HUES48 (cell line): ENCODE results near the gene CARNS1.

ENCODE experiments used
- H3K27ac ChIP-seq: one replicate; pipeline ENCODE4 v1.7.0; 2013; ENCODE audit warnings: low read depth, low read length, inconsistent platforms
- H3K27me3 ChIP-seq: 2 replicates; pipeline ENCODE4 v1.6.1; 2013; ENCODE audit warnings: mild to moderate bottlenecking, low read length; ENCODE audit not compliant: control insufficient read depth, insufficient read depth
- H3K36me3 ChIP-seq: 2 replicates; pipeline ENCODE4 v1.6.1; 2013; ENCODE audit warnings: low read length; ENCODE audit not compliant: control insufficient read depth, insufficient read depth
- H3K4me1 ChIP-seq: 2 replicates; pipeline ENCODE4 v1.6.1; 2013; ENCODE audit warnings: mild to moderate bottlenecking, low read length; ENCODE audit not compliant: control insufficient read depth, insufficient read depth
- H3K4me3 ChIP-seq: 2 replicates; pipeline ENCODE4 v1.5.1; 2013; ENCODE audit warnings: mild to moderate bottlenecking, low read depth, low read length
- H3K9ac ChIP-seq: 2 replicates; pipeline ENCODE4 v1.6.1; 2013; ENCODE audit warnings: mild to moderate bottlenecking, low read depth, low read length, moderate library complexity
- H3K9me3 ChIP-seq: 2 replicates; pipeline ENCODE4 v1.6.1; 2013; ENCODE audit warnings: low read length; ENCODE audit not compliant: control insufficient read depth, insufficient read depth

Gene CARNS1

DNA sequence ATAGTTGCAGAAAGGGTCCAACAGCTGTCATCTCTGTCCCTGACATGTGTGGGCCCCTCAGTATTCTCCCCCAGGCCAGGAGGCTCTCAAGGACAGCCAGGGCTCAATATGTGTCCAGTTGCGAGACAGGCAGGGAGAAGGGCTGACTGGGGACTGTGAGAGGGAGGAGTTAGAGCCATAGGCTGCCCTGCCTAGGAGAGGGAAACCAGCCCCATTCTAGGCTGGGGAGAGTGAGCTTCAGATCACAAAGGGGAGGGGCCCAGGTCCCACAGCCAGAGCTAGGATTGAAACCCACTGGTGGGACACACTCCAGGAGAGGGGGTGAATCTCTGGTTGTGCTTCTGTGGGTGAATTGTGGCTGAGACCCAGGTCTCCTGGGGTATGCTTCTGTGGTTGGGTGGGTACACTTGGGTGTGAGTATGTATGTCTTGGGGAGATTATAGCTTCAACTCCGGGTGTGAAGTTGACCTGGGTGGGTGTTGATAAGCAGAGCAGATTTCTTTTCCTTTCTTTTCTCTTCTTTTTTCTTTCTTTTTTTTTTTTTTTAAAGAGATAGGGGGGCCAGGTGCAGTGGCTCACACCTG, 2.1 kb upstream of the CARNS1 start:
- H3K27ac ChIP-seq, result no peak overlapping the region
- H3K36me3 ChIP-seq, result no peaks in the 10 kb centered on the region
- H3K9ac ChIP-seq, result no peak overlapping the region
- peaks cover 7% of the 10 kb centered on the region for H3K27me3 ChIP-seq
- H3K9me3 ChIP-seq, result no peaks in the 10 kb centered on the region
- H3K4me1 ChIP-seq, result peaks cover 13% of the 10 kb centered on the region
- H3K4me3 ChIP-seq, result no peak overlapping the region

DNA sequence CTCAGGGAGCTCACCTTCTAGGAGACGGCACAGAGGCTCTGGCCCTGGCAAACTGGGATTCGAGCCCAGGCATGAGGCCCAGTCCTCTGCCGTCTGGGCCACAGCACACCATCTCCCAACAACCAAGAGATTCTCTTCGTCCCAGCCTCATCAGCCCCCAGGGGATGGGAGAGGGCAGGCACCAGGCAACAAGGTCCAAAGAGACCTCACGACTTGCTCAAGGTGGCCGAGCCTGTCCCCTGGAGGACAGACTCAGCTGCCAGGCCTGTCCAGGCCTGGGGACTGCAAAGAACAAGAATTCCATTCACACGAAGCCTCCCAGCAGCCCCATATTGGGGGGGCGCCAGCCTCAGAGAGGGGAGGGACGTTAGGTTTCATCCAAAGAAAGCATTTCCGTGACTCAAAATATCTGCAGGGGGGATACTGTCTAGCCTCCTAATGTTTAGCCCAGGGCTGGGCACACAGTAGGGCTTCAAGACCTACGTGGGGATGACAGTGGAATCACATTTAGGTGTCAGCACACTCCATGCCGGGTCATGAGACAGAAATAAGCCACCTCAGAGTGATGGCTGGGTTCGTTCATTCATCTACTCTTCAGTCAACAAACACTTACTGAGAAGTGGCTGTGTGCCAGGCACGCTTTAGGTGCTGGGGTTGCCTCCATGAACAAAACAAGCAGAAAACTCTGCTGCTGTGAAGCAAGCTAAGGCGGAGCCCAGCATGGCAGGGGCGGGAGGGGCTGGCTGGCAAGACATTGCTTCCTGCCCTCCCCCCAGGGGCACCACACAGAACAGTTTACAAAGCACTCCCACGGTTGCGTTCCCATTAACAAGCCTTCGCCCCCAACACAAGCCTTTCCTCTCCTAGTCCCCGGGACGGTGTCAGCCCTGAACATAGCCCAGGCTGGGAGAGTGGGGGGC, 1.2 kb downstream of the CARNS1 start:
- Histone ChIP-seq H3K4me1 (peaks cover 4% of the 10 kb centered on the region; the same call in 1 of the 2 replicates), H3K27me3 (peaks cover 7% of the 10 kb centered on the region), H3K9ac (no peak overlapping the region), H3K4me3 (no peak overlapping the region), H3K36me3 (no peaks in the 10 kb centered on the region), H3K9me3 (no peaks in the 10 kb centered on the region), H3K27ac (no peak overlapping the region)

DNA sequence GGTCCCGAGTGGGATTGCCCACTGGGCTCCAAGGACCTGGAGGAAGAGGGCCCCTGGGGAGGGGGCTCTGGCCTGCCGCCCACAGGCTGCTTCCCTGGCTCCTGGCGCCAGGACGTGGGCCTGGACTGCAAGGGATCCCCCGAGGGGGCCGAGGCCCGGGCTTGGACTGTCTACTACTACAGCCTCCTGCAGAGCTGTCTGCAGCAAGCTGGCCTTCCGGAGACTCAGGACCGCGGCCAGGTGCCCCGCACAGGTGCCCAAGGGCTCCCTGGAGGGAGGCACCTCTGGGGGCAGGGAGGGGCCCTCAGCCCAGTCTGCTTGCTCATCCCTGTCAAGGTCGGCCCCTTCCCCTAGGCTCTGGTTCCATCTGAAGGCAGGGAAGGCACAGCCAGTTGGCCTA, 1.9 kb downstream of the CARNS1 start:
- no peak overlapping the region for H3K4me3 ChIP-seq
- no peaks in the 10 kb centered on the region for H3K36me3 ChIP-seq
- H3K27ac ChIP-seq, result no peak overlapping the region
- no peaks in the 10 kb centered on the region for H3K9me3 ChIP-seq
- peaks cover 7% of the 10 kb centered on the region; the same call in 1 of the 2 replicates for H3K27me3 ChIP-seq
- peaks cover 4% of the 10 kb centered on the region; the same call in 1 of the 2 replicates for H3K4me1 ChIP-seq
- H3K9ac ChIP-seq, result no peak overlapping the region

DNA sequence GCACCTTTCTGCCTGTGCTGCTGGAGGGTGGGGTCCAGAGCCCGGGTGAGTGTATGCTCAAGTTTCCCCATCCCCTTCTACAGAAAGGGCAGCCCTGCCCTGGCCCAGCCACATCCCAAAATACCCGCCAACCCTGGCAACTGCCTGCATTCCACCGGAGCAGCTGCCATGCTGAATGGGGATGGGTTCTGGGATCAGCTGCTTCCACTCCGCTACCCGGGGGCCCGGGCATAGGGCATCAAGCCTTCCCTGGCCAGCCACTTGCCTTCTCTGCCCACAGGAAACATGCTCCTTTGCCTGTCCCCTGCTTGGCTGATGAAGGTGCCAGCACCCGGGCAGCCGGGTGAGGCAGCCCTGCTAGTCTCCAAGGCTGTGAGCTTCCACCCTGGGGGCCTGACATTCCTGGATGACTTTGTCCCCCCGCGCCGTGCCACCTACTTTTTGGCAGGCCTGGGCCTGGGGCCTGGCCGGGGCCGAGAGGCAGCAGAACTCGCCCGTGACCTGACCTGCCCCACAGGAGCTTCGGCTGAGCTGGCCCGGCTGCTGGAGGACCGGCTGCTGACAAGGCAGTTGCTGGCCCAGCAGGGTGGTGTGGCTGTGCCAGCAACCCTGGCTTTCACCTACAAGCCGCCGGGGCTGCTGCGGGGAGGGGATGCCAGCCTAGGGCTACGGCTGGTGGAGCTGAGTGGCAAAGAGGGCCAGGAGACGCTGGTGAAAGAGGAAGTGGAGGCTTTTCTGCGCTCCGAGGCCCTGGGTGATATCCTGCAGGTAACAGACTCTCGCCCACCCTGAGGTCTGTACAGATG, 3.2 kb downstream of the CARNS1 start:
- Histone ChIP-seq H3K36me3 (no peaks in the 10 kb centered on the region), H3K4me3 (no peak overlapping the region), H3K4me1 (peaks cover 4% of the 10 kb centered on the region; the same call in 1 of the 2 replicates), H3K9me3 (no peaks in the 10 kb centered on the region), H3K27ac (no peak overlapping the region), H3K27me3 (peaks cover 7% of the 10 kb centered on the region; the same call in 1 of the 2 replicates), H3K9ac (no peak overlapping the region)

DNA sequence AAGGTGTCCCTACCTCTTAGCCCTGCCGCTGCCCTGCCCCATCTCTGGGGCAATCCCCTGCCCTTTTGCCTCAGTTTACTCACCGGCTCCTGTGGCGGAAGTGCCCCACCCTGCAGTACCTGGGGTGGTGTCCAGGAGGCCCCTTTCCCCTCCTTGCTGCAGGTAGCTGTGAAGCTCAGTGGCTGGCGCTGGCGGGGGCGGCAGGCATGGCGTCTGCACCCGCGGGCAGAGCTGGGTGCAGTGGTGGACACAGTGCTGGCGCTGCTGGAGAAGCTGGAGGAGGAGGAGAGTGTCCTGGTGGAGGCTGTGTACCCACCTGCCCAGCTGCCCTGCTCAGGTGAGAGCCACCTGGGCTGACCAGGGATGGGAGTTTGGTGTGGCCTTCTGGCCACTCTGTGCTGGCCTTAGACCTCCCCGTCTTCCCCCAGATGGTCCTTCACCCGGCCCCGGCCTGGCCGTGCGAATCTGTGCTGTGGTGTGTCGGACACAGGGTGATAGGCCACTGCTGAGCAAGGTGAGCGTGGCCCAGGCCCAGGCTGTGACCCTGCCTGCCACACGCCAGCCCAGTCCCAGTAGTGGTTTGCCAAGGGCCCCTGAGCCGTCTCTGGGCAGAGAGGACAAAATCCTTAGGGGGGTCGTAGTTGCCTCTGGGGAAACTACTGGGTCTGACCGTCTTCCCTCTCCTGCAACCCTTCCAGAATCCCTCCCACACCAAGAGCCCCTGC, 4.0 kb downstream of the CARNS1 start:
- no peak overlapping the region for H3K9ac ChIP-seq
- no peak overlapping the region for H3K4me3 ChIP-seq
- peaks cover 5% of the 10 kb centered on the region; the same call in 1 of the 2 replicates for H3K27me3 ChIP-seq
- H3K36me3 ChIP-seq, result no peaks in the 10 kb centered on the region
- no peak overlapping the region for H3K27ac ChIP-seq
- no peaks in the 10 kb centered on the region for H3K9me3 ChIP-seq
- H3K4me1 ChIP-seq, result peaks cover 4% of the 10 kb centered on the region; the same call in 1 of the 2 replicates

DNA sequence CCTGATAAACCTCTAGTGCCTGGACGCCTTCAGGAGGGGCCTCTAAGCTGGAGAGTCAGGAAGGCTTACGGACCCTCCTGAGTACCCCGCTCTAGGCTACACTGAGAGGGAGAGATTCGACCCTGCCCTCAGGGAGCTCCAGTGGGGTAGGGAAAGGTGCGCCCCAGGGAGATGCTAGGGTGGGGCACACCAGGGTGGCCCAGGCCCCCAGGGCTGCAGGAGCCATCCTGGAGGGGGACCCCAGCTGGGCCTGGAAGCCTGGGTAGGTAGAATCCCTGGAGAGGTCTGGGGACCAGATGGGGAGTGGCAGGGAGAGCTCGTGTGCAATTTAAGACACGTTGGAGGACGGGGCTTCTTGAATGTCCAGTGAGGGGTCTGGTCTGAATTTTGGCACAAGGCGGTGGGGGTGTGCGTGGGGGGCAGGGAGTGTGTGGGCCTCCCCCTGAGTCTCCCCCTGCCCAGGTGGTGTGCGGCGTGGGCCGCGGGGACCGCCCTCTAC, 4.7 kb downstream of the CARNS1 start:
- Histone ChIP-seq H3K4me3 (peak overlapping the region; percentile 65; the same call in 1 of the 2 replicates), H3K4me1 (peaks cover 4% of the 10 kb centered on the region; the same call in 1 of the 2 replicates), H3K36me3 (no peaks in the 10 kb centered on the region), H3K27me3 (no peaks in the 10 kb centered on the region; the same call in 1 of the 2 replicates), H3K27ac (no peak overlapping the region), H3K9me3 (no peaks in the 10 kb centered on the region), H3K9ac (no peak overlapping the region)

DNA sequence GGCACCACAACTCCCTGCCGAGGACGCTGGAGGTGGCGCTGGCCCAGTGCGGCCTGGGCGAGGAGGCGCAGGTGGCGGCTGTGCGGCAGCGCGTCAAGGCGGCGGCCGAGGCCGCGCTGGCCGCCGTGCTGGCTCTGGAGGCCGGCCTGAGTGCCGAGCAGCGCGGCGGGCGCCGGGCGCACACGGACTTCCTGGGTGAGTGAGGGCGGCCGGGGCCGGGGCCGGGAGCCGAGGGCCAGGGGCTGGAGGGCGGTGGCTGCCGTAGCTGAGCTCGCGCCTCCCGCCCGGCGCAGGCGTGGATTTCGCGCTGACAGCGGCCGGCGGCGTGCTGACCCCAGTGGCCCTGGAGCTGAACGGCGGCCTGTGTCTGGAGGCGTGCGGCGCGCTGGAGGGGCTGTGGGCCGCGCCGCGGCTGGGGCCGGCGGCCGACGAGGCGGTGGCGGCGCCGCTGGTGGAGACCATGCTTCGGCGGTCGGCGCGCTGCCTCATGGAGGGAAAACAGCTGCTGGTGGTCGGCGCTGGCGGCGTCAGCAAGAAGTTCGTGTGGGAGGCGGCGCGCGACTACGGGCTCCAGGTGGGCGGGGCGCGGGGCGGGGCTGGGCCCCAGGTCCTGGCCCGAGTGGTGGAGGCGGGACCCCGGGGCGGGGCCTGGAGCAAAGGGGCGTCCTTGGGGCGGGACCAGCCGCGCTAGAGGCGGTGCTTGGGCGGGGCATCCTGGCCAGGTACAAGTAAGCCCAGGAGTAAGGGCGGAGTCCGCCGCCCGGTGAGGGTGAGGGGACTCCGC, 5.4 kb downstream of the CARNS1 start:
- peaks cover 4% of the 10 kb centered on the region; the same call in 1 of the 2 replicates for H3K4me1 ChIP-seq
- peak overlapping the region; percentile 56 for H3K27ac ChIP-seq
- H3K9ac ChIP-seq, result peak overlapping the region; percentile 54; the same call in 1 of the 2 replicates
- H3K9me3 ChIP-seq, result no peaks in the 10 kb centered on the region
- no peaks in the 10 kb centered on the region for H3K36me3 ChIP-seq
- H3K27me3 ChIP-seq, result no peaks in the 10 kb centered on the region; the same call in 1 of the 2 replicates
- peak overlapping the region; percentile 65 for H3K4me3 ChIP-seq

DNA sequence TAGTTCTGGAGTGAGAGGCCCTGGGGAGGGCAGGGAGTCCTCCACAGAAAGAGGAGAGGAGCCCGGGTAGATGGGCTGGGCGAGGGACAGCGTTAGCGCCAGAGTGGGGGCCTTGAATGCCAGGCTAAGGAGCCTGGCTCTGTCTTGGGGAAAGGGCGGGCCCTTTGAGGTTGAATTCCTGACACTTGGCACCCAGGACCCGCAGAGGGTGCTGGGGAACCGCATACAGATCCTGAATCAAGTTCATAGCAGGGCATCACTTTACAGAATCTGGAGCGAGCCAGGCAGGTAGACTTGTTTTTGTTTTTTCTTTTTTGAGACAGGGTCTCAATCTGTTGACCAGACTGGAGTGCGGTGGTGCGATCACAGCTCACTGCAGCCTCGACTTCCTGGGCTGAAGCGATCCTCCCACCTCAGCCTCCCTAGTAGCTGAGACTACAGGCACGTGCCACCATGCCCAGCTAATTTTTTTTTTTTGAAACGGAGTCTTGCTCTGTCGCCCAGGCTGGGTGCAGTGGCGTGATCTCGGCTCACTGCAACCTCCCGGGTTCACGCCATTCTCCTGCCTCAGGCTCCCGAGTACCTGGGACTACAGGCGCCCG, 6.1 kb downstream of the CARNS1 start:
- Histone ChIP-seq H3K9ac (no peak overlapping the region), H3K36me3 (no peaks in the 10 kb centered on the region), H3K4me3 (peak overlapping the region; percentile 48), H3K4me1 (no peaks in the 10 kb centered on the region), H3K27me3 (no peaks in the 10 kb centered on the region; the same call in 1 of the 2 replicates), H3K27ac (no peak overlapping the region), H3K9me3 (no peaks in the 10 kb centered on the region)

DNA sequence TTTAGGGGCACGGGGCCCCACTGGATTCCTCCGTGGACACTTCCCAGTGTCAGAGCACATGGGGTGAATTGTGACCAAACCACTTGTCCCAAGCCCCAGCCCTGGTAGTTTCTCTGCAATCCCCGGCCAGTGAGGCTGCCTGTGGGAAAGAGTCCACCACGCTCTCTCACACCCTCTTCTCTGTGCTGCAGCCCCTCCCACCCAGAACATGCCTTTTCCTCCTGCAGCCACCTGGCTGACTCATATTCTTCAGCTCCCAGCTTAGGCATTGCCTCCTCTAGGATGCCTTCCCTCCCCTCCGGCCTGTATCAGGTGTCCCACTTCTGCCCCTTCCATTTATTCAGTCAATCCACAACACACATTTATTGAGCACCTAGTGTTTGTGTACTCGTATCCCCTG, 7.4 kb downstream of the CARNS1 start:
- Histone ChIP-seq H3K4me1 (0 out of 2 replicates have a peak, but pooled peaks cover 4% of the 10 kb centered on the region), H3K36me3 (no peaks in the 10 kb centered on the region), H3K27ac (no peak overlapping the region), H3K9me3 (no peaks in the 10 kb centered on the region), H3K9ac (no peak overlapping the region), H3K27me3 (no peaks in the 10 kb centered on the region; the same call in 1 of the 2 replicates), H3K4me3 (no peak overlapping the region)
